IMR-90 (cell line): ENCODE data around the gene CRTC1. TPM values are rescaled to one million over a fixed set of nuclear protein-coding genes. Genes with fewer than 3 reads are reported as not detected.

Source experiments
- ATAC-seq: fragments of 200-7000 bp; cut with Tn5 transposase; 2 replicates; pipeline ENCODE4 v1.9.1; 2020; ENCODE audit warnings: low read depth, mild to moderate bottlenecking, moderate library complexity
- BruUV-seq: library from RNA; stranded (reverse); fragments of 400-500 nt; replicated peaks from 2 replicates; lab custom pipeline; 2021; lab: Mats Ljungman, UMichigan
- CTCF ChIA-PET: fragments of 300-600 bp; formaldehyde crosslinking; extraction: SDS; loops from one replicate; lab custom pipeline; 2021; ENCODE audit warnings: antibody characterized with exemption; lab: Yijun Ruan, JAX
- POLR2A ChIA-PET: fragments of 300-600 bp; sonication (Branson Sonifier 250); formaldehyde crosslinking; loops from one replicate; lab custom pipeline; 2022; ENCODE audit warnings: antibody characterized with exemption; ENCODE audit not compliant: unreplicated experiment; lab: Charles Lee
- DNase-seq: peaks from one replicate; pipeline ENCODE4 v3.0.0; 2013
- H2AFZ ChIP-seq: replicated peaks from 2 replicates; pipeline ENCODE3; 2013; ENCODE audit warnings: low read length, mild to moderate bottlenecking; ENCODE audit not compliant: poor library complexity
- H2AK5ac ChIP-seq: 2 replicates; pipeline ENCODE4 v1.6.1; 2013; ENCODE audit warnings: low read depth, low read length, inconsistent platforms
- H2AK9ac ChIP-seq: replicated peaks from 2 replicates; pipeline ENCODE3; 2013; ENCODE audit warnings: mild to moderate bottlenecking, low read depth, low read length, moderate library complexity; ENCODE audit not compliant: poor library complexity
- H2BK120ac ChIP-seq: 2 replicates; pipeline ENCODE4 v1.6.1; 2013; ENCODE audit warnings: low read depth, low read length, inconsistent platforms
- H2BK15ac ChIP-seq: 3 replicates; pipeline ENCODE4 v1.6.1; 2013; ENCODE audit warnings: low read depth, low read length, inconsistent platforms
- H2BK20ac ChIP-seq: 2 replicates; pipeline ENCODE4 v1.6.1; 2013; ENCODE audit warnings: low read depth, mild to moderate bottlenecking, inconsistent platforms, low read length, moderate library complexity
- H2BK5ac ChIP-seq: 2 replicates; pipeline ENCODE4 v1.6.1; 2013; ENCODE audit warnings: mild to moderate bottlenecking, low read depth, low read length, inconsistent platforms; ENCODE audit not compliant: poor library complexity, severe bottlenecking
- H3K14ac ChIP-seq: replicated peaks from 2 replicates; pipeline ENCODE4 v1.6.1; 2013; ENCODE audit warnings: low read depth, low read length, inconsistent platforms
- H3K18ac ChIP-seq: 2 replicates; pipeline ENCODE4 v1.6.1; 2013; ENCODE audit warnings: low read depth, low read length, control low read depth
- H3K23ac ChIP-seq: 2 replicates; pipeline ENCODE4 v1.6.1; 2013; ENCODE audit warnings: low read depth, low read length, inconsistent platforms
- H3K27ac ChIP-seq: 2 replicates; pipeline ENCODE4 v1.5.1; 2013; ENCODE audit warnings: mild to moderate bottlenecking, control low read depth, low read length; ENCODE audit not compliant: insufficient read depth
- H3K27me3 ChIP-seq: 2 replicates; pipeline ENCODE4 v1.6.1; 2013; ENCODE audit warnings: low read length; ENCODE audit not compliant: control insufficient read depth, insufficient read depth
- H3K36me3 ChIP-seq: 2 replicates; pipeline ENCODE4 v1.6.1; 2013; ENCODE audit warnings: low read length, mixed read lengths; ENCODE audit not compliant: control insufficient read depth, insufficient read depth
- H3K4ac ChIP-seq: 2 replicates; pipeline ENCODE4 v1.6.1; 2013; ENCODE audit warnings: low read depth, low read length, inconsistent platforms
- H3K4me1 ChIP-seq: 2 replicates; pipeline ENCODE4 v1.6.1; 2013; ENCODE audit warnings: low read length, mixed read lengths; ENCODE audit not compliant: control insufficient read depth, insufficient read depth
- H3K4me2 ChIP-seq: 2 replicates; pipeline ENCODE4 v1.6.1; 2013; ENCODE audit warnings: low read depth, mild to moderate bottlenecking, control low read depth, low read length, moderate library complexity
- H3K4me3 ChIP-seq: 2 replicates; pipeline ENCODE4 v1.5.1; 2013; ENCODE audit warnings: low read depth, mild to moderate bottlenecking, control low read depth, low read length, moderate library complexity; ENCODE audit not compliant: insufficient read depth
- H3K56ac ChIP-seq: 2 replicates; pipeline ENCODE4 v1.6.1; 2013; ENCODE audit warnings: low read length, inconsistent platforms; ENCODE audit not compliant: insufficient read depth; ENCODE audit errors: extremely low read depth
- H3K79me1 ChIP-seq, 2 experiments: 2 replicates each; pipeline ENCODE4 v1.6.1; 2013; ENCODE audit warnings: low read length in 2 of 2, inconsistent platforms in 1 of 2, low read depth in 1 of 2
- H3K9ac ChIP-seq: 2 replicates; pipeline ENCODE4 v1.6.1; 2013; ENCODE audit warnings: low read depth, low read length, control low read depth
- H3K9me1 ChIP-seq: 2 replicates; pipeline ENCODE4 v1.6.1; 2013; ENCODE audit warnings: low read length, inconsistent platforms; ENCODE audit not compliant: insufficient read depth
- H3K9me3 ChIP-seq: 2 replicates; pipeline ENCODE4 v1.6.1; 2013; ENCODE audit warnings: low read length; ENCODE audit not compliant: control insufficient read depth, insufficient read depth
- H4K20me1 ChIP-seq: 2 replicates; pipeline ENCODE4 v1.6.1; 2013; ENCODE audit warnings: low read length, inconsistent platforms; ENCODE audit not compliant: insufficient read depth
- H4K5ac ChIP-seq: 2 replicates; pipeline ENCODE4 v1.6.1; 2013; ENCODE audit warnings: mild to moderate bottlenecking, low read depth, low read length, control low read depth
- H4K8ac ChIP-seq, 2 experiments: 2 replicates each; pipeline ENCODE4 v1.6.1; 2013; ENCODE audit warnings: low read depth in 2 of 2, low read length in 2 of 2, control low read depth in 1 of 2, inconsistent platforms in 1 of 2
- H4K91ac ChIP-seq: 2 replicates; pipeline ENCODE4 v1.6.1; 2013; ENCODE audit warnings: low read depth, low read length, inconsistent platforms; ENCODE audit not compliant: insufficient read depth
- RAD21 ChIP-seq: IDR thresholded peaks from 2 replicates; pipeline ENCODE4 v1.6.1; 2012; ENCODE audit warnings: low read length, improper control_type of control experiment
- WGBS, 2 experiments: methylation state at CpG; one replicate each; pipeline versions ENCODE4 v1.1.5 to v1.1.7; 2013; ENCODE audit warnings: missing lambda C conversion rate in 2 of 2; ENCODE audit not compliant: insufficient read length in 1 of 2; ENCODE audit errors: extremely low coverage in 2 of 2; 5-methylcytosine and 5-hydroxymethylcytosine counted together
- dilution Hi-C: fragments of 300-500 bp; cut with HindIII; formaldehyde crosslinking; loops from one replicate; pipeline ENCODE4 v1.14.3; 2018; ENCODE audit warnings: low sequenced_read_pairs; ENCODE audit not compliant: unreplicated experiment
- in situ Hi-C: fragments of 300-500 bp; cut with MboI; formaldehyde crosslinking; loops from 3 replicates; pipeline ENCODE4 v1.14.3; 2019; ENCODE audit warnings: low sequenced_read_pairs, inconsistent platforms, mixed read lengths
- intact Hi-C: fragments of 100-400 bp; cut with micrococcal nuclease; formaldehyde crosslinking; loops from 2 replicates; pipeline ENCODE4 v1.10.0; 2022
- polyA plus RNA-seq, 3 experiments: library from polyadenylated mRNA; depleted of rRNA; stranded (reverse); fragments of >200 nt; gene quantifications; 2 replicates each; pipeline ENCODE4 v1.2.3, GENCODE V29; 2012; ENCODE audit warnings: low replicate concordance in 1 of 3
- total RNA-seq: library from RNA; depleted of rRNA; stranded (reverse); fragments of >200 nt; gene quantifications from 2 replicates; pipeline ENCODE4 v1.2.3, GENCODE V29; 2012

The CRTC1 gene
- total and polyA plus RNA-seq, 2 of the 4 experiments (the other 2 are of a cell fraction): 0.18 to 5.7 TPM

DNA sequence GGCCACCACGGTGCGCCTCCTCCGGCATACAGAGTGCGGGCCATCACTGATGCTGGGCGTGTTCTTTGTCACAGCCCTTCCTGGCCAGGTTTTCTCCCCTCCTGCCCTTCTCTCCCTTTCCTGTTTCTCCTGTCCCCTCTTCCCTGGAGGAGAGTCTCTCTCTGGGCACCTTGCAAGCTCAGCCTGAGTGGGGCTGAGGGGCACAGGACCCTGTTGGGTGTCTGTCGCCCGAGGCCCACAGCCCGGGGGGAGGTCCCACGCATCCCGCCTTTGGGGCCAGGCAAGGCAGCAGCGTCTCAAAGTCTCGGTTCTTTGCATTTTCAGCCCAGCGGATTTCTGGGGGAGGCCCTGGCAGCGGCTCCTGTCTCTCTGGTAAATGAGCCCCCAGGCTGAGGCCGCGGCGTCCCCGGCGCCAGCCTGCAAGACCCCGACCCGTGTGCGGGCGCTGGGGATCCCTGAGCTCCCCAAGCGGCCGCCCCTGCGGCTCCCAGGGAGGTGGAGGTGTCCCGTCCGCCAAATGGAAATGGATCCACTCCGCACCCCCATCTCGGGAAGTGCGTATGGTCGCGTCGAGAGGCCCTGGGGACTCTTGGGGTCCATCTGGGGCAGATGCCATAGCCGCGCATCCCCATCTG lies 60.4 kb downstream of the CRTC1 start:
- WGBS, 2 experiments: 96% methylated on average over 12 of the region's 36 CpGs; no CpG with 5 or more reads in 1 of the 2 experiments
- dilution Hi-C loops (no loop called here), intact Hi-C loops (no loop called here), in situ Hi-C loops (no loop called here)
- Histone ChIP-seq H3K56ac (no peak overlapping the region), H2BK15ac (no peak overlapping the region), H3K4ac (no peak overlapping the region), H3K9me3 (no peaks in the 10 kb centered on the region), H2BK120ac (no peak overlapping the region), H3K9ac (no peak overlapping the region), H3K79me1 (peaks cover 0 to 7% of the 10 kb centered on the region in 2 experiments; a peak in 2 of 4 replicates), H3K4me3 (no peak overlapping the region), H3K4me2 (no peak overlapping the region), H4K5ac (no peak overlapping the region), H3K14ac (no peak overlapping the region), H2AK5ac (no peak overlapping the region), H4K20me1 (peaks cover 20% of the 10 kb centered on the region), H3K23ac (no peak overlapping the region; the same call in 1 of the 2 replicates), H4K8ac (no peak overlapping the region), H4K91ac (no peak overlapping the region), H2AK9ac (no peak overlapping the region), H2BK20ac (no peak overlapping the region), H3K18ac (no peak overlapping the region), H2AFZ (no peak overlapping the region), H3K9me1 (no peaks in the 10 kb centered on the region), H3K4me1 (peaks cover 7% of the 10 kb centered on the region; the same call in 1 of the 2 replicates), H3K36me3 (peaks cover 4% of the 10 kb centered on the region; the same call in 1 of the 2 replicates), H3K27me3 (no peaks in the 10 kb centered on the region), H3K27ac (no peak overlapping the region), H2BK5ac (no peak overlapping the region)
- no peak for TF ChIP-seq RAD21
- BruUV-seq: no TSS peak
- DNase-seq (no peak), ATAC-seq (no peak)
- POLR2A ChIA-PET: no interaction called here
- CTCF ChIA-PET: no interaction called here
